H1 (cell line): ENCODE measurements around the gene ELAVL2. TPM values are rescaled to one million over a fixed set of nuclear protein-coding genes. Genes with fewer than 3 reads are reported as not detected.

ENCODE experiments used
- CTCF ChIA-PET: fragments of 300-600 bp; sonication (Branson Sonifier 250); formaldehyde crosslinking; loops from one replicate; lab custom pipeline; 2021; ENCODE audit not compliant: partially characterized antibody; lab: Charles Lee
- POLR2A ChIA-PET: fragments of 300-600 bp; sonication (Branson Sonifier 250); formaldehyde crosslinking; loops from one replicate; lab custom pipeline; 2021; ENCODE audit warnings: inconsistent platforms; ENCODE audit not compliant: partially characterized antibody; lab: Charles Lee
- DNase-seq, 2 experiments: peaks; one replicate each; pipeline versions ENCODE4 v3.0.0 to v3.0.0-alpha.2; 2010 to 2022; ENCODE audit warnings: low spot score in 2 of 2, low read depth in 1 of 2, mixed read lengths in 1 of 2
- FAIRE-seq: peaks from 2 replicates; lab custom pipeline; 2011; peaks lifted over from hg19 to GRCh38; lab: Jason Lieb, UNC
- H2AFZ ChIP-seq: 2 replicates; pipeline ENCODE4 v1.8.1; 2012; ENCODE audit warnings: low read length, inconsistent platforms
- H2AK5ac ChIP-seq: 2 replicates; pipeline ENCODE4 v1.6.1; 2013; ENCODE audit warnings: low read depth, low read length
- H2BK120ac ChIP-seq: replicated peaks from 2 replicates; pipeline ENCODE3; 2013; ENCODE audit warnings: low read depth, low read length, inconsistent platforms
- H2BK12ac ChIP-seq: 2 replicates; pipeline ENCODE4 v1.6.1; 2013; ENCODE audit warnings: low read depth, low read length
- H2BK15ac ChIP-seq: 2 replicates; pipeline ENCODE4 v1.6.1; 2013; ENCODE audit warnings: low read length
- H2BK20ac ChIP-seq: 2 replicates; pipeline ENCODE4 v1.6.1; 2013; ENCODE audit warnings: low read length
- H2BK5ac ChIP-seq: 2 replicates; pipeline ENCODE4 v1.6.1; 2013; ENCODE audit warnings: low read depth, low read length
- H3K14ac ChIP-seq: 2 replicates; pipeline ENCODE4 v1.6.1; 2013; ENCODE audit warnings: inconsistent platforms; ENCODE audit not compliant: insufficient read length
- H3K18ac ChIP-seq: 2 replicates; pipeline ENCODE4 v1.6.1; 2013; ENCODE audit warnings: low read length; ENCODE audit errors: extremely low read depth
- H3K23ac ChIP-seq: 2 replicates; pipeline ENCODE4 v1.6.1; 2013; ENCODE audit warnings: inconsistent platforms; ENCODE audit not compliant: insufficient read length
- H3K23me2 ChIP-seq: 2 replicates; pipeline ENCODE4 v1.6.1; 2013; ENCODE audit warnings: low read depth, low read length
- H3K27ac ChIP-seq: 2 replicates; pipeline ENCODE4 v1.6.1; 2011; ENCODE audit warnings: low read depth, low read length, inconsistent platforms
- H3K27me3 ChIP-seq, 4 experiments: replicated peaks in 1 of 4; 1 replicate in 1 of 4; 2 replicates in 3 of 4; pipeline versions ENCODE4 v1.6.1 to v1.8.1; 2011 to 2013; ENCODE audit warnings: low read length in 3 of 4, mild to moderate bottlenecking in 3 of 4, inconsistent platforms in 2 of 4, mixed read lengths in 2 of 4, moderate library complexity in 1 of 4; ENCODE audit not compliant: control insufficient read depth in 3 of 4, insufficient read depth in 3 of 4; ENCODE audit errors: extremely low read depth in 1 of 4
- H3K36me3 ChIP-seq, 4 experiments: 2 replicates each; pipeline versions ENCODE4 v1.6.1 to v1.8.1; 2011 to 2013; ENCODE audit warnings: mild to moderate bottlenecking in 4 of 4, low read length in 3 of 4, moderate library complexity in 2 of 4, control low read depth in 1 of 4, inconsistent platforms in 1 of 4; ENCODE audit not compliant: insufficient read depth in 4 of 4, control insufficient read depth in 2 of 4
- H3K4ac ChIP-seq: replicated peaks from 2 replicates; pipeline ENCODE3; 2013; ENCODE audit warnings: low read length, low read depth, mixed read lengths, inconsistent platforms; ENCODE audit not compliant: insufficient read length
- H3K4me1 ChIP-seq, 4 experiments: replicated peaks in 1 of 4; 1 replicate in 1 of 4; 2 replicates in 3 of 4; pipeline versions ENCODE4 v1.6.1 to v1.8.1; 2011 to 2013; ENCODE audit warnings: low read length in 3 of 4, inconsistent platforms in 2 of 4, mixed read lengths in 1 of 4; ENCODE audit not compliant: insufficient read depth in 4 of 4, control insufficient read depth in 3 of 4
- H3K4me2 ChIP-seq, 2 experiments: 2 replicates each; pipeline versions ENCODE4 v1.6.1 to v1.8.1; 2011 to 2013; ENCODE audit warnings: low read depth in 2 of 2, low read length in 2 of 2, control low read depth in 1 of 2, inconsistent platforms in 1 of 2, mild to moderate bottlenecking in 1 of 2; ENCODE audit not compliant: insufficient read depth in 1 of 2
- H3K4me3 ChIP-seq, 4 experiments: fragments of 200-600, 300-600 bp in 1 of 4; sonication (generic), shearing (Covaris generic), sonication (Bioruptor Twin) in 1 of 4; 2 replicates each; pipeline versions ENCODE4 v1.5.1 to v1.8.1; 2011 to 2016; ENCODE audit warnings: low read length in 4 of 4, low read depth in 3 of 4, control low read depth in 2 of 4, inconsistent platforms in 2 of 4, mild to moderate bottlenecking in 2 of 4, mixed read lengths in 1 of 4, moderate library complexity in 1 of 4; ENCODE audit not compliant: insufficient read depth in 2 of 4; ENCODE audit errors: extremely low read depth in 1 of 4
- H3K56ac ChIP-seq: replicated peaks from 2 replicates; pipeline ENCODE3; 2013; ENCODE audit warnings: low read depth, mild to moderate bottlenecking, mixed read lengths, low read length, inconsistent platforms; ENCODE audit not compliant: insufficient read length
- H3K79me1 ChIP-seq: 2 replicates; pipeline ENCODE4 v1.6.1; 2013; ENCODE audit warnings: low read depth, low read length, control low read depth
- H3K79me2 ChIP-seq, 2 experiments: 2 replicates each; pipeline versions ENCODE4 v1.6.1 to v1.8.1; 2012 to 2013; ENCODE audit warnings: low read length in 2 of 2, mild to moderate bottlenecking in 2 of 2, inconsistent platforms in 1 of 2; ENCODE audit not compliant: insufficient read depth in 2 of 2, control insufficient read depth in 1 of 2
- H3K9ac ChIP-seq, 4 experiments: replicated peaks in 1 of 4; 1 replicate in 1 of 4; 2 replicates in 3 of 4; pipeline versions ENCODE4 v1.6.1 to v1.8.1; 2011 to 2013; ENCODE audit warnings: low read depth in 3 of 4, low read length in 3 of 4, control low read depth in 2 of 4, mild to moderate bottlenecking in 2 of 4, moderate library complexity in 2 of 4, inconsistent platforms in 1 of 4; ENCODE audit errors: extremely low read depth in 1 of 4
- H3K9me3 ChIP-seq, 2 experiments: 2 replicates each; pipeline versions ENCODE4 v1.6.1 to v1.8.1; 2012 to 2013; ENCODE audit warnings: mild to moderate bottlenecking in 2 of 2, moderate library complexity in 2 of 2, control low read depth in 1 of 2, inconsistent platforms in 1 of 2, low read depth in 1 of 2, low read length in 1 of 2, mixed read lengths in 1 of 2; ENCODE audit not compliant: insufficient read depth in 2 of 2
- H4K20me1 ChIP-seq, 2 experiments: replicated peaks in 1 of 2; 2 replicates each; pipeline versions ENCODE3 to v1.8.1; 2011 to 2013; ENCODE audit warnings: inconsistent platforms in 2 of 2, low read length in 2 of 2, mild to moderate bottlenecking in 1 of 2; ENCODE audit not compliant: insufficient read depth in 2 of 2, control insufficient read depth in 1 of 2
- H4K5ac ChIP-seq: 2 replicates; pipeline ENCODE4 v1.6.1; 2013; ENCODE audit warnings: low read length, low read depth, mixed read lengths, inconsistent platforms; ENCODE audit not compliant: insufficient read length
- H4K8ac ChIP-seq: 2 replicates; pipeline ENCODE4 v1.8.0; 2013; ENCODE audit warnings: mild to moderate bottlenecking, moderate library complexity, low read length, inconsistent platforms; ENCODE audit not compliant: insufficient read depth; ENCODE audit errors: extremely low read depth
- H4K91ac ChIP-seq: replicated peaks from 2 replicates; pipeline ENCODE3; 2013; ENCODE audit warnings: low read length, mixed read lengths, inconsistent platforms; ENCODE audit not compliant: insufficient read length
- BACH1 ChIP-seq: IDR thresholded peaks from 2 replicates; pipeline ENCODE4 v1.6.1; 2012; ENCODE audit warnings: low read length, improper control_type of control experiment
- GABPA ChIP-seq: IDR thresholded peaks from 2 replicates; pipeline ENCODE4 v1.6.1; 2011; ENCODE audit warnings: mild to moderate bottlenecking, low read length, moderate library complexity, borderline replicate concordance; ENCODE audit not compliant: insufficient read depth
- KDM5A ChIP-seq: fragments of 200-600 bp; IDR thresholded peaks from 2 replicates; pipeline ENCODE4 v1.7.1; 2012; ENCODE audit warnings: mild to moderate bottlenecking, low read length, inconsistent platforms, mixed read lengths
- SRF ChIP-seq: IDR thresholded peaks from 2 replicates; pipeline ENCODE4 v1.6.1; 2011; ENCODE audit warnings: mild to moderate bottlenecking, low read depth, low read length, moderate library complexity
- WGBS, 2 experiments: shearing (Covaris generic) in 1 of 2; methylation state at CpG; one replicate each; pipeline versions ENCODE4 v1.1.6 to v1.1.7; 2013 to 2015; ENCODE audit warnings: low lambda C conversion rate in 2 of 2, mixed read lengths in 2 of 2, inconsistent platforms in 1 of 2, low coverage in 1 of 2, missing lambda C conversion rate in 1 of 2; ENCODE audit not compliant: insufficient replicate concordance in 2 of 2, insufficient coverage in 1 of 2, insufficient read length in 1 of 2; ENCODE audit errors: extremely low coverage in 1 of 2, missing lambda C conversion rate in 1 of 2; 5-methylcytosine and 5-hydroxymethylcytosine counted together
- polyA plus RNA-seq, 7 experiments: library from polyadenylated mRNA; depleted of rRNA in 3 of 7; stranded (reverse) in 5 of 7; unstranded in 2 of 7; fragments of >200 nt in 5 of 7; fragments of 200-250 nt in 2 of 7; gene quantifications; 1 replicate in 5 of 7; 2 replicates in 1 of 7; 4 replicates in 1 of 7; pipeline versions ENCODE4 v1.2.1 to v1.2.3, GENCODE V29; 2011 to 2013; ENCODE audit warnings: missing spikeins in 2 of 7, mixed read lengths in 2 of 7
- total RNA-seq: library from RNA; stranded (reverse); fragmentation: NEBNext Ultra II Directional; extraction: Animal tissue kit (Norgen Biotek cat#: 25700); gene quantifications from 2 replicates; pipeline ENCODE4 v1.2.1, GENCODE V29; 2021

The ELAVL2 gene
- total and polyA plus RNA-seq, 2 of the 8 experiments (the other 6 are each of a cell fraction or from before 2014, with no cell fraction given) = 4.9 to 21.9 TPM

DNA sequence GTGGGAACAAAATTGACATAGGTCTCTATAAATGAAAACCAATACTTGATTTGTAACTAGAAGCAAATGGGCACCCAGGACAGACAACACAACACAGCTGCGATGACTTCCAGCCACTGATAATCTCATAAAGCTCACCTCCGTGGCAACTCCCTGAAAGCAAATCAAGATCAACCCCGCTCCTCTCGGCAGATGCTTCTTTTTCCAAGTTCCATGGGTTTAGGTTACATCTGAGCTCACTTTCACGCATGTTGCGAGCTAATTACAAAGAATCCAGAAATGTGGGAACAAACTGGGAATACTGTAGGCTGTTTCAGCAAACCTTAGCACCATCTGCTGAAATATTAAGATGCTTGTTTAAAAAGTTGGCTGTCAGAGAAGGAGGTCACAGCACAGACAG is 153.9 kb downstream of the ELAVL2 start:
- CTCF ChIA-PET = interaction anchor here (0.7 kb wide), 1 partner anchor 16 kb away, joined by 3 read pairs; no protein-coding TSS in a partner anchor

More for the DNA sequence above, 153.9 kb downstream of the ELAVL2 start:
- peaks cover 2% of the 10 kb centered on the region; the same call in 1 of the 2 replicates for H3K79me1 ChIP-seq
- H3K27me3 ChIP-seq = no peaks in the 10 kb centered on the region
- no peak overlapping the region for H3K4me2 ChIP-seq
- no peaks in the 10 kb centered on the region for H3K4me1 ChIP-seq
- H3K9me3 ChIP-seq = no peaks in the 10 kb centered on the region
- H3K14ac ChIP-seq = no peak overlapping the region
- no peak overlapping the region for H3K23ac ChIP-seq
- 93% methylated on average over 6 of the region's 6 CpGs; no CpG with 5 or more reads in 1 of the 2 experiments for WGBS, 2 experiments
- peaks cover 0 to 1% of the 10 kb centered on the region in 2 experiments for H4K20me1 ChIP-seq
- no peak for FAIRE-seq
- H3K4me3 ChIP-seq = no peak overlapping the region
- H3K56ac ChIP-seq = no peak overlapping the region
- H3K36me3 ChIP-seq = peaks cover 10 to 52% (median 13%) of the 10 kb centered on the region in 4 experiments; a peak in 7 of 8 replicates
- no peaks in the 10 kb centered on the region for H3K23me2 ChIP-seq
- no peak overlapping the region for H3K18ac ChIP-seq
- no peak overlapping the region for H3K9ac ChIP-seq
- H4K8ac ChIP-seq = no peak overlapping the region
- no peak overlapping the region for H2AK5ac ChIP-seq
- H3K4ac ChIP-seq = no peak overlapping the region
- H2BK120ac ChIP-seq = no peak overlapping the region
- H3K27ac ChIP-seq = no peak overlapping the region
- H3K79me2 ChIP-seq = peaks cover 0 to 5% of the 10 kb centered on the region in 2 experiments; a peak in 1 of 4 replicates
- TF ChIP-seq KDM5A (no peak), SRF (no peak), GABPA (no peak), BACH1 (no peak)
- no peak overlapping the region for H4K5ac ChIP-seq
- H2BK20ac ChIP-seq = no peak overlapping the region
- DNase-seq = no peak
- no peak overlapping the region for H4K91ac ChIP-seq
- no peak overlapping the region for H2BK5ac ChIP-seq
- H2BK15ac ChIP-seq = no peak overlapping the region
- POLR2A ChIA-PET = no interaction called here
- no peak overlapping the region for H2BK12ac ChIP-seq
- H2AFZ ChIP-seq = no peak overlapping the region
